Parathyroid adenoma (tissue), 2 donors: ENCODE measurements around the gene CCDC71L.
"Not testable (repeated sequence)": the region's sequence is repeated elsewhere in the genome, so short reads cannot be mapped to it uniquely, and the experiment has no call there.

Source experiments
- H2AFZ ChIP-seq: fragments of 300-600 bp; sonication (generic); one replicate; pipeline ENCODE4 v1.7.0; 2017; ENCODE audit warnings: antibody characterized with exemption, mild to moderate bottlenecking
- H3K27ac ChIP-seq: fragments of 300-600 bp; sonication (generic); one replicate; pipeline ENCODE4 v1.7.0; 2017
- H3K27me3 ChIP-seq: fragments of 300-600 bp; sonication (generic); one replicate; pipeline ENCODE4 v1.7.0; 2017; ENCODE audit warnings: low read length; ENCODE audit not compliant: control insufficient read depth, insufficient read depth
- H3K36me3 ChIP-seq: fragments of 300-600 bp; sonication (generic); one replicate; pipeline ENCODE4 v1.7.0; 2017; ENCODE audit warnings: low read length; ENCODE audit not compliant: control insufficient read depth, insufficient read depth
- H3K4me1 ChIP-seq: fragments of 300-600 bp; sonication (generic); one replicate; pipeline ENCODE4 v1.7.0; 2017; ENCODE audit warnings: control low read depth
- H3K4me2 ChIP-seq: fragments of 300-600 bp; sonication (generic); one replicate; pipeline ENCODE4 v1.7.0; 2017; ENCODE audit warnings: low read length
- H3K4me3 ChIP-seq: fragments of 300-600 bp; sonication (generic); one replicate; pipeline ENCODE4 v1.7.0; 2017; ENCODE audit warnings: low read depth, low read length
- H3K79me2 ChIP-seq: fragments of 300-600 bp; sonication (generic); one replicate; pipeline ENCODE4 v1.7.0; 2017; ENCODE audit warnings: control low read depth
- H3K9ac ChIP-seq: fragments of 300-600 bp; sonication (generic); one replicate; pipeline ENCODE4 v1.7.0; 2017; ENCODE audit warnings: mild to moderate bottlenecking
- H3K9me3 ChIP-seq: fragments of 300-600 bp; sonication (generic); one replicate; pipeline ENCODE4 v1.7.0; 2017; ENCODE audit warnings: low read length; ENCODE audit not compliant: control insufficient read depth
- TF ChIP-seq, protein P1 (sequence below): fragments of 300-600 bp; sonication (generic); IDR thresholded peaks from one replicate; pipeline ENCODE4 v1.7.0; 2017; ENCODE audit warnings: antibody characterized with exemption, mild to moderate bottlenecking
- donor health status: primary hyperparathyroidism.

Gene CCDC71L

DNA sequence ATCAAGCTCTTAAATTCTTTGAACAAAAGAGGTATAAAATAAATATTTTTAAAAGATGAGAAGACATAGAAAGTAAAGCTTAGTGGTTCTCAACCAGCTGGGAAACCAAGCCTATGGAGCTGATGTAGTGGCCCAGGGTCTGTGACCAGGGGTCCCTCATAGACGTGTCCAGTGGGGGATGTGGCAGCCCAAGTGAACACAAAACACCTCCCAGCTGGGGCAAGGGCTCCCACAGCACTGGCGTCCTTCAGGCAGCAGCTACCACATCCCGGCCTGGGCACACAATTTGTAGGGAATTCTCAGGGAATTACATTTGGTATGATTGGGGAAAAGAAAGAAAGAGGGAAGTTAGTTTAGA lies 17.8 kb upstream of the CCDC71L start:
- Histone ChIP-seq H3K9me3 (no peaks in the 10 kb centered on the region), H3K27ac (no peak overlapping the region), H3K36me3 (no peaks in the 10 kb centered on the region), H3K4me3 (no peak overlapping the region), H3K79me2 (no peaks in the 10 kb centered on the region), H3K4me1 (no peaks in the 10 kb centered on the region), H2AFZ (no peak overlapping the region), H3K4me2 (no peak overlapping the region), H3K9ac (no peak overlapping the region), H3K27me3 (no peaks in the 10 kb centered on the region)
- TF ChIP-seq, protein P1, sequence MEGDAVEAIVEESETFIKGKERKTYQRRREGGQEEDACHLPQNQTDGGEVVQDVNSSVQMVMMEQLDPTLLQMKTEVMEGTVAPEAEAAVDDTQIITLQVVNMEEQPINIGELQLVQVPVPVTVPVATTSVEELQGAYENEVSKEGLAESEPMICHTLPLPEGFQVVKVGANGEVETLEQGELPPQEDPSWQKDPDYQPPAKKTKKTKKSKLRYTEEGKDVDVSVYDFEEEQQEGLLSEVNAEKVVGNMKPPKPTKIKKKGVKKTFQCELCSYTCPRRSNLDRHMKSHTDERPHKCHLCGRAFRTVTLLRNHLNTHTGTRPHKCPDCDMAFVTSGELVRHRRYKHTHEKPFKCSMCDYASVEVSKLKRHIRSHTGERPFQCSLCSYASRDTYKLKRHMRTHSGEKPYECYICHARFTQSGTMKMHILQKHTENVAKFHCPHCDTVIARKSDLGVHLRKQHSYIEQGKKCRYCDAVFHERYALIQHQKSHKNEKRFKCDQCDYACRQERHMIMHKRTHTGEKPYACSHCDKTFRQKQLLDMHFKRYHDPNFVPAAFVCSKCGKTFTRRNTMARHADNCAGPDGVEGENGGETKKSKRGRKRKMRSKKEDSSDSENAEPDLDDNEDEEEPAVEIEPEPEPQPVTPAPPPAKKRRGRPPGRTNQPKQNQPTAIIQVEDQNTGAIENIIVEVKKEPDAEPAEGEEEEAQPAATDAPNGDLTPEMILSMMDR: no peak

DNA sequence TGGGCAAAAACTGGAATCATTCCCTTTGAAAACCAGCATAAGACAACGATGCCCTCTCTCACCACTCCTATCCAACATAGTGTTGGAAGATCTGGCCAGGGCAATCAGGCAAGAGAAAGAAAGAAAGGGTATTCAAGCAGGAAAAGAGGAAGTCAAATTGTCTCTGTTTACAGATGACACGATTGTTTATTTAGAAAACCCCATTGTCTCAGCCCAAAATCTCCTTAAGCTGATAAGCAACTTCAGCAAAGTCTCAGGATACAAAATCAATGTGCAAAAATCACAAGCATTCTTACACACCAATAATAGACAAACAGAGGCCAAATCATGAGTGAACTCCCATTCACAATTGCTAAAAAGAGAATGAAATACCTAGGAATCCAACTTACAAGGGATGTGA lies 15.5 kb upstream of the CCDC71L start:
- not testable (repeated sequence) for H3K4me1 ChIP-seq, H3K27ac ChIP-seq, H3K27me3 ChIP-seq, H3K9ac ChIP-seq, H3K36me3 ChIP-seq, H3K4me2 ChIP-seq, H3K9me3 ChIP-seq, H3K4me3 ChIP-seq, H2AFZ ChIP-seq, H3K79me2 ChIP-seq

DNA sequence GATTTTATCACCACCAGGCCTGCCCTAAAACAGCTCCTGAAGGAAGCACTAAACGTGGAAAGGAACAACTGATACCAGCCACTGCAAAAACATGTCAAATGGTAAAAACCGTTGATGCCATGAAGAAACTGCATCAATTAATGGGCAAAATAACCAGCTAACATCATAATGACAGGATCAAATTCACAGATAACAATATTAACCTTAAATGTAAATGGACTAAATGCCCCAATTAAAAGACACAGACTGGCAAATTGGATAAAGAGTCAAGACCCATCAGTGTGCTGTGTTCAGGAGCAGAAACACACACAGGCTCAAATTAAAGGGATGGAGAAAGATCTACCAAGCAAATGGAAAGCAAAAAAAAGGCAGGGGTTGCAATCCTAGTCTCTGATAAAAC lies 12.7 kb upstream of the CCDC71L start:
- not testable (repeated sequence) for H3K4me2 ChIP-seq, H3K4me3 ChIP-seq, H3K36me3 ChIP-seq, H3K4me1 ChIP-seq, H3K9ac ChIP-seq, H3K27ac ChIP-seq, H3K27me3 ChIP-seq, H3K9me3 ChIP-seq, H3K79me2 ChIP-seq, H2AFZ ChIP-seq

DNA sequence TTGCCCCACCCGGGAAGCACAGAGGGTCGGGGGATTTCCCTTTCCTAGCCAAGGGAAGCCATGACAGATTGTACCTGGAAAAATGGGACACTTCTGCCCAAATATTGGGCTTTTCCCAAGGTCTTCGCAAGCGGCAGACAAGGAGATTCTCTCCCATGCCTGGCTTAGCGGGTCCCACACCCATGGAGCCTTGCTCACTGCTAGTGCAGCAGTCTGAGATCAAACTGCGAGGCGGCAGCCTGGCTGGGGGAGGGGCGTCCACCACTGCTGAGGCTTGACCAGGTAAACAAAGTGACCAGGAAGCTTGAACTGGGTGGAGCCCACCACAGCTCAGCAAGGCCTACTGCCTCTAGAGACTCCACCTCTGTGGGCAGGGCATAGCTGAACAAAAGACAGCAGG lies 11.0 kb upstream of the CCDC71L start:
- H3K4me2 ChIP-seq, H3K79me2 ChIP-seq, H2AFZ ChIP-seq, H3K9me3 ChIP-seq, H3K9ac ChIP-seq, H3K27me3 ChIP-seq, H3K36me3 ChIP-seq, H3K4me1 ChIP-seq, H3K4me3 ChIP-seq, H3K27ac ChIP-seq: not testable (repeated sequence)

DNA sequence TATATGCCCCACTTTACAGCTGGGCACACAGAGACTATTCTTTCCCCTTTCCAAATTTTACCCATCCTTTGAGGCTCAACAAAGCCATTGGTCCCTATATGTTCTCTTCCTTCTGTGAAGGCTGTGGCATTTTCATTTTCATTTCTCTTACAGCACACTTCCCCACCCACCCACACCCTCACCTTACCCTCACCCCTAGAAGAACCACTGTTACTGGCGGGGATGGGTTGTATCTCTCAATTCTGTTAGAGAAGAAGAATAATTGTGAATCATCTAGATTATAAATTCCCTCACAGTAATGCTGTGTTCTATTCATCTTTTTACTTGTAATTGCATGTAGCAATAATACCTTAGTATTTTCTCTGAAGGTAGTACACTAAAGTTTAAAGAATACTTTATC lies 10.2 kb upstream of the CCDC71L start:
- Histone ChIP-seq H3K9me3 (no peaks in the 10 kb centered on the region), H2AFZ (no peak overlapping the region), H3K27ac (no peak overlapping the region), H3K27me3 (no peaks in the 10 kb centered on the region), H3K36me3 (no peaks in the 10 kb centered on the region), H3K4me3 (no peak overlapping the region), H3K4me2 (no peak overlapping the region), H3K9ac (no peak overlapping the region), H3K4me1 (no peaks in the 10 kb centered on the region), H3K79me2 (no peaks in the 10 kb centered on the region)
- TF ChIP-seq, protein P1: no peak

DNA sequence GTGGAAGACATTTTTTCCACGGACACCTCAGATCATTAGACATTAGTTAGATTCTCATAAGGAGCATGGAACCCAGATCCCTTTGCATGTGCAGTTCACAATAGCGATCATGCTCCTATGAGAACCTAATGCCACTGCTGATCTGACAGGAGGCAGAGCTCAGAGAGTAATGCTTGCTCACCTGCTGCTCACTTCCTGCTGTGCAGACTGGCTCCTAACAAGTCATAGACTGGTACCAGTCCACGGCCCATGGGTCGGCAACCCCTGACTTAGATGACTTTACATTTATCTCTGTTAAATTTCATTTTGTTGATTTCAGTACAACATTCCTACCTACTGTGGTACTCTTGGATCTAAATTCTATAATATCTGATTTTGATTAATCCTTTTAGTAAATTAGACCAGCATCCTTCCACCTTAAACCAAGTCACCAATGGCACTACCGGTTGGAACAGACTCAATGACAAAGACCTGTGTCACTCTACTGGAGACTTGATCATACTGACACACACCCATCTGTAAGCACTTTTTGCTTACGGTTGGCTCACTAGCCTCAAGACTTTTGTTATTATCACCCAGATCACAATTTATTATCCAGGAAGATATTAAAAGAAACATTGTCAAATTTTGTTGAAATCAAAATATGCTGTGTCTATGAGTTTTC lies 8.0 kb upstream of the CCDC71L start:
- Histone ChIP-seq H3K27ac (no peak overlapping the region), H3K9ac (no peak overlapping the region), H2AFZ (no peak overlapping the region), H3K36me3 (no peaks in the 10 kb centered on the region), H3K27me3 (no peaks in the 10 kb centered on the region), H3K4me1 (no peaks in the 10 kb centered on the region), H3K4me2 (no peak overlapping the region), H3K4me3 (no peak overlapping the region), H3K79me2 (no peaks in the 10 kb centered on the region), H3K9me3 (no peaks in the 10 kb centered on the region)
- TF ChIP-seq, protein P1: no peak
